HG03378 (cell line): ENCODE data around the gene NOTCH4.
A peak's percentile ranks its signal among the peaks of the same experiment; 100 is the strongest.
"Not testable (repeated sequence)": the region's sequence is repeated elsewhere in the genome, so short reads cannot be mapped to it uniquely, and the experiment has no call there.

Source experiments
- ATAC-seq: cut with Tn5 transposase; IDR thresholded peaks from one replicate; pipeline ENCODE4 v1.9.1; 2021; ENCODE audit warnings: mild to moderate bottlenecking, moderate library complexity; ENCODE audit not compliant: unreplicated experiment

The NOTCH4 gene

DNA sequence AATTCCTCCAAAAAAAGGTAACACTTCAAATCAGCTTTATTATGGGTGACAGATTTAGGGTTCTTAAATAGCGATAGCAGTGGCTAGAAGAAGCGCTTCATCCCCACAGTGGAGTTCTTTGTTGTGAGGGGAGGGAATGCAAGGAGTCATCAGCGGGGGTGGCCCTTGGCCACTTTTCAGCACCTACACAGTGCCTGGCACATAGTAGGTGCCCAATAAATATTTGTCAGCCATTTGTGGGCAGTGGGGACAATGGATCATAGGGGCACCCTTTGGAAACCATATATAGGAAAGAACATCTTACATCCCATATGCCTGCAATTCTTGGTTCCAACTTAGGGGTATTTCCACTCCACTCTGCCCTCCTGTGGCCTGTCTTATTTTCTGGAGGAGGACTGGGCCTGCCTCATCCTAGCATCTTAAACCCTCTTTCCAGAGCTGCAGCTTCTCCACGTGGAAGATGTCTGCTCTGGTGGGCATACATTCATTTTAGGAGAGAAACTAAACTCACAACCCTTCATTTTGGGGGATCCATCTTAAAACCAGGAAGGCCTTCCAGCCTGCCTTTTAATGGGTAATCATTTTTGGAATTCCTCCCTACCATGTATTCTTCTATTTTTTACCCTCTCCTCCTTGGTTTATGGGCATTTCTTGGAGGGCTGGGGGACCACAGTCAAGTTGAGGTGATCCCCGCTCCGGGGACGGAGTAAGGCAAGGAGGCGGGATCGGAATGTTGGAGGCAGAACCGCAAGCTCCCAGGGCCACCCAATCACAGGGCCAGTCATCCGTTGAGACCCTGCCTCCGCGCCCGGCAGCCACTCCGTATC lies 28.8 kb downstream of the NOTCH4 start:
- ATAC-seq, result peak; percentile 72

DNA sequence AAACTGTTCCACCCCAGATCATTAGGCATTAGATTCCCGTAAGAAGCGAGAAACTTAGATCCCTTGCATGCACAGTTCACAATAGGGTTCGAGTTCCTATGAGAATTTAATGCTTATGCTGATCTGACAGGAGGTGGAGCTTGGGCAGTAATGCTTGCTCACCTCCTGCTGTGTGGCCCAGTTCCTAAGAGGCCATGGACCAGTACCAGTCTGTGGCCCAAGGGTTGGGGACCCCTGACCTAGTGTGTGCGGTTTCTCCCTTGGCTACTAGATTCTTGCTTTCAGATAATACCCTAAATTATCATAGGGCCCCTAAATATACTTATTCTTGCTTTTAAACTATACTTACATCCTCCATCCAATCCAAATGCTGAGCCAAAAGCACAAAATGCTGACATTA lies 29.5 kb downstream of the NOTCH4 start:
- ATAC-seq, result no peak

DNA sequence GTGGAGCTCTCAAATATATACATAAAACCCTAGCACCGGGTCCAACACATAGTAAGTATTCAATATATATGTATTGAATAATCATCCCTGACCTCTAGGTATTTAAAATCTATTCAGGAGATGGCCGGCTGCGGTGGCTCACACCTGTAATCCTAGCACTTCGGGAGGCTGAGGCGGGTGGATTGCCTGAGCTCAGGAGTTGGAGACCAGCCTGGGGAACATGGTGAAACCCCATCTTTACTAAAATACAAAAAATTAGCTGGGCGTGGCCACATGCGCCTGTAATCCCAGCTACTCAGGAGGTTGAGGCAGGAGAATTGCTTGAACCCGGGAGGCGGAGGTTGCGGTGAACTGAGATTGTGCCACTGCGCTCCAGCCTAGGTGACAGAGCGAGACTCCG lies 30.8 kb downstream of the NOTCH4 start:
- not testable (repeated sequence) for ATAC-seq

DNA sequence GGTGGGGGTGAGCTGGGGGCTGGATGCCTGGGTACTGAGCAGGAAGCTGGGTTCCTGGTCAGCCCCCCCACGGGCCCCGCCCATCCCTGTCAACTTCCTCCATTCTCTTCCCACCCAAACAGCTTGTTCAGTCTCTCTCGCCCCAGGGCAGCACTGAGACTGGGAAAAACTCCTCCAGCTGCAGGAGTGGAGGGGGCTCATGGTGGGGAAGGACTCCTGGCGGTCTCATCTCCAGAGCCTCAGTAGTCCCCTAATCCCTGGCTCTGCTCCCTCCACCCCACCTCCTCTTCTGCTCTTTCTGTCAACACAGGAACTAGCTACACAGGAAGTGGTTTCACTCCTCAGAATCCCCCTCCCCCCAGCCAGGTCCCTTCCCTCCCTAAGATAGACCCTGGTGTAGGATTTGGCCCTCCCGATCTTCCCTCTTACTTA lies 31.2 kb downstream of the NOTCH4 start, which contains the start of gene GPSM3:
Gene GPSM3, minus strand, starts transcription at position 36 of the 432 bp plus-strand sequence. CDS start 130 bp downstream, outside the sequence.
- ATAC-seq, result no peak

DNA sequence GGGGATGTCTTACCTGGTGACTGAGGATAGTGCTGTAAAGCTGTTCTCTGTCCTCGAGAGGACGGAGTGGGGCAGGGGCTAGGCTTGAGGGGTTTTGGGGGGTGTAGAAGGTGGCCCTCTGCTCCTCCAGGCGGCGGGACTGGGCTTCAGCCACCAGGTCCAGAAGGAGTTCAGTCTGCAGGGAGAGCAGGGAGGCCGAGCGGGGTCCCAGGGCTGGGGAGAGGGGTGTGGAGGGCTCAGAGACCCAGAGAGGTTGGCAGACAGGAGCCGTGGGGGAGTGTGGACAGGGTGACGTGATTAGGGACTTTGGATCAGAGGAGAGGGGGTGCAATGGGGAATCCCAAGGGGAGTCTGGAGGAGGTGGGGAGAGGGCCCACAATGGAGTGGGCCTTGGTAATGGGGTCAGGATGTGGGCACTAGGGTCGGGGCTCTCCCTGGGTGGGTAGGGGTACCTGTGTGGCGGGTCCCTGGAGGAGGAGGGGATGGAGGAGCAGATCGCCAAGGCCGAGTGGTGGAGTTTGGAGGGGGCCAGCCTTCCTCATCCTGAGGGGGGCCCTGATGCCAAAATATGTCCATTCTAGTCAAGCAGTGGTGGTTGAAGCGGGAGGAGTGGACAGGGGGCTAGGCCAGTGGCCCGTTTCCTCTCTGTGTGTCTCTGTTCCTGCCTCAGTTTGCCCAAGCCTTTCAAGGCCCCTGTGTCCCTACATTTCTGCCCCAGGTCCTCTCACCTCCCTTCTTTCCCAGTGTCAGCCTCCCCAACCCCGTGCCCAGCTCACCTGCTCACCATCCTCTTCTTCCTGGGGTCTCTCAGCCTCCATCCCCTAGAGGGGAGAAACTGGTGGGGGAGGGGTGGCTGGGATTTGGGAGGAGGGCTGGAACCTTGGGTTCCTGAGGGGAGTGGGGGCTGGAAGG lies 31.9 kb downstream of the NOTCH4 start:
- no peak for ATAC-seq

DNA sequence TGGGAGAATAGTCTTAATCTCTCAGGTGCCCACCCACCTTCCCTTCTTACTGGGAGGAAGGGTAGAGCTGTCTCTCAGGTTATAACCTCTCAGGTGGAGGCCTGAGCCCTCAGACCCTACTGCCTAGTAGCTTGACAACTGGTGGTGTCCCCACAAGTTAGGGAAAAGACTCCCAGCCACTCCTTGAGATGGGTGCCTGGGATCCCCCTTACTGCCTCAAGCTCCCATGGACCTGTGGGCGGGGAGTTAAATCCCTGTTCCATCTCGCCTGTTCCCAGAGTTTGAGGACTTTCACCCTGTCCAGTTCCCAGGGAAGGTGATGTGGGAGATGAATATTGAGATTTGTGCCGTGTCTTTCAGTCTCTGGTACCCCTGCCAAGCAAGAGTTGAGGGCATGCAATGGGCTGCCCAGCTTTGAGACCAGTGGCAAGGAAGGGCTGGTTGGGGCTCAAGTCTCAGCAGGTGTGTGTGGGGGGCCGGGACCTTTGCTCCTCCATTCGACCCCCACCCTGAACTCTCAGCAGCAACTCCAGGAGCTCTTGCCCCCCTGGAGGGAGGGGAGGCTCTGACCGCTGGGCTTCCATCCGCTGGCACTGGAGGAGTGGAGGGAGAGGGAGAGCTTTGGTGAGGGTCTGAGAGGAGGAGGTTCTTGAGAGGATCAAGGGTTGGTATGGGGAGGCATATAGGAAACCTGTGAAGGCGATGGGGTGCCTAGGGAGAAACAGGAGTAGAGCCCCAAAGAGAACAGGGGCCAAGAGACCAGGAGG lies 32.8 kb downstream of the NOTCH4 start:
- ATAC-seq, result no peak

DNA sequence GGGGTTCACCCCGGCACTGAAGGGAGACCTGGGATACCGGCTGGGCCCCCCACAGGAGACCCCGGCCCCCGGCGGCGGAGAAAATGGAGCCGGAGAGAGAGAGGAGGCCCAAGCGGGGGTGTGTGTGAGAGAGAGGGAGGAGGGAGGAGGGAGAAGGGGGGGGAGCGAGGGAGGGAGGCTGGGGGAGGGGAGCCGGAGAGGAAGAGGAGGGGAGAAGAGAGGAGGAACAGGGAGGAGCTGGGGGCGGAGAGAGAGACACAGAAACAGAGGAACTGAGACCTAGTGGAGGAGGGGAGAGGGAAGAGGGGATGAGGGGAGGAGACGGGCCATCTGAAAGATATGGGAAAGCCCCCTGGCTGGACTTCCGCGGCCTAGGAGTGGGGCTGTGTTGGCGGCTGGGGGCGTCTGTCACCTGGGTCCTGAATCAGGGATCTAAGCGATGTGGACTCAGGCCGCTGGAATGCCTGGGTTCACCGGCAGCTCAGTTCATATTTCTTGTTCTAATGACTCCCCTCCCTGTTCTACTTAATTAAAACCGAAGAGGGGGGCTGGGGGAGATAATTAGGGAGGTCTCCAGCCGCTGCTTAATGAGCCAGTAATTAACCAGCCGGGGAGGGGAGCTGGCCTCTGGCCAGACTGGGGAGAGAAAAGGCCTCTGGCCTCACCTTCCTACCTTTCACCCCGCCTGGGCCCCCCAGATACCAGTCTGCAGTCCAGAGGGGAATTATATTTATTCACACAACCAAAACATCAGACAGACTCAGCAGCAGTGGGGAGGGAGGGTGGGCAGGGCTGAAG lies 33.6 kb downstream of the NOTCH4 start, which contains the start of gene PBX2:
Gene PBX2, minus strand, starts transcription at position 149 of the 798 bp plus-strand sequence. CDS start 287 bp downstream, outside the sequence.
- ATAC-seq, result no peak

DNA sequence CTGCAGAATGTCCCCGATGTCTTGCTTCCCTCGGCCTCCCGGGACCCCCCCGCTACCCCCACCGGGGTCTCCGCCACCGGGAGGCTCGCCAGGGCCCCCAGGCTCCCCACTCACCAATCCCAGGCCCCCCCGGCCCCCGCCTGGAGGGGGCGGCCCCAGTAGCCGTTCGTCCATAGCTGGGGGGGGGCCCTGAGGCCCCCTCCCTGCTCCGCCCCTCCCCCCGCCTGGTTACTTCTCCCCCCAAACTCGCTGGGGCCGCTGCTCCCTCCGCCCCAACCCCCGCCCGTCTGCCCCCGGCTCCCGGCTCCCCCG lies 34.2 kb downstream of the NOTCH4 start:
- no peak for ATAC-seq

DNA sequence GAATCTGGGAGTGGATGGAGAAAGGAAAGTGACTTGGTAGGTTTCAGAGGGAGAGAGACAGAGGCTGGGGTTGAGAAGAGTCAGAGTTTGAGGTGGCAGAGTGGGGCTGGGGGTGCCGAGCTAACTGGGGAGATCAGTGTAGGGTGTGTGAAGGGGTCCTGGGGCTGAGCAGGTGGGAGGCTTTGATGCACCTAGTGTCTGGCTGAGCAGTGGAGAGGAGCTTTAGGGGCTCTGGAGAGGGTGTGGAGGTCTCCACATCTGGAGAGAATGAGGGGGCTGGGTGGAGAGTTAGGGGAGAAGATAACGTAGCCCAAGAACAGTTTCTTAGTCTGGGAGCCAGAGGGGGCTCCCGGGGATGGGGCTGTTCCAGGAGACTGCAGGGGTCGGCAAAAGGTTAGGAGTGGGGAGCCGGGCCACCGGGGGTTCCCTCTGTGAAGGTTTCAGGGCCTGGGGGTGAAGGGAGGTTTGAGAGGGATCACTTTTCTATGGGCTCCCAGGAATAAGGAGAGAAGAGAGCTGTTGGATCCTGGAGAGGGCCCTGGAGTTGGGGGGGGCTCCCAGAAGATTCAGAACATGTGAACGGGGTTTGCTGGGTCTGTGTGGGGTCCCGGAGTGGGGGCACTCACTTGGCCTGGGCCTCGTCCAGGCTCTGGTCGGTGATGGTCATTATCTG lies 34.7 kb downstream of the NOTCH4 start:
- ATAC-seq, result no peak

DNA sequence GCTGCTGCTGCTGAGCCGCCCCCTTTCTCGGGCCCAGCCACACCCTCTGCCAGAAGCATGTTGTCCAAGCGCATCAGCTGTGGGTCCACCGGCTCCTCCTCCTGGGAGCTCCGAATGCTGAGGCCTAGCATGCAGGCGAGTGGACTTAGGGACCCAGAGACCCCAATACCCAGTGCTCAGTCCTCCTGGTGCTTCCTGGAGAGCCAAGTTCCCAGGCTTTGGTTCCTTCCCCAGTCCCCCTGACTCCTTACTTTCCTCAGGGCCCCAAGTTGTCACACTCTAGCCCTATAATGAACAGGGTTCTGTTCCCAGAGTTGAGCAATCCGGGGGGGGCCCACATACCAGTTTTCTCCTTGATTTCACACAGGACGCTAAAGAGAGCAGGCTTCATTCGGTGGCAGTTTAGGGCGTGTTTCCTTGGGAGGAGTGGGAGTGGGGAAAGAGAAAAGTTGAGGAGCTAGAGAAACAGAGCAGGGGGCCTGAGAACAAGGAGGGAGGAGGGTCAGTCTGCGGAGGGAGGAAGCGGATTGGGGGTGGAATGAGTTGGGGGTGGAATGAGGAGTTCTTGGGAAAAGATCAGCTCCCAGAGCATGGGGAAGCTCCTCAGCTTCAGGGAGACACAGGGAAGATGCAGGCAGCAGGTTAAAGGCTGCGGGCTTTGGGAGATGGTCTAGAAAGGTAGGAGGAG lies 35.3 kb downstream of the NOTCH4 start:
- ATAC-seq, result no peak

DNA sequence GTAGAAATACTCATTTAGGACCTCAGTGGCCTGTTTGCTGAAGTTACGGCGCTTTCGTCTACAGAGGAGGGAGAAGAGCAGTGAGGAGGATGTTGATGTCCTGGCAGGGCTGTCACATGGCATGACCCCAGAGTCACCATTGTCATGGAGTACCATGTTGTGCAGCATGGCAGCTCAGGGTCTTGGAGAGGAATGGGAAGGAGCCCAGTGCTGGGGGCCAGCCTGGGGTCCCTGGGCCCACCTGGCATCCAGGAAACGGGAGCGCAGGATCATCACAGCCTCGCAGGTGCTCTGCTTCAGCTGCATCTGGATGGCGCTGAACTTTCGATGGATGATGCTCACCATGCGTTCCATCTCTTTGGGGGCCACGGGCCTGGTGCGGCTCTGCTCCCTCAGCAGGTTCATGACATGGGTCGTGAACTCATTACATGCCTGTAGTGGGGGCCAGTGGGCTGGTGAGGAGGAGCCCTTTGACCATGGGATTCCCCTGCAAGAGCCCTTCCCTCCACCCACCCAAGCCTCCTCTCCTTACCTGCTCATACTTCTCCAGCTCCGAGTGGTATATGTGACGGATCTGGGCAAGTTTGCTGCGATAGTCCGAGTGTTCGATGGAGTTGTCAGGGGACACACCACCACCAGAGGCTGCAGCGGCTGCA lies 36.0 kb downstream of the NOTCH4 start:
- not testable (repeated sequence) for ATAC-seq

DNA sequence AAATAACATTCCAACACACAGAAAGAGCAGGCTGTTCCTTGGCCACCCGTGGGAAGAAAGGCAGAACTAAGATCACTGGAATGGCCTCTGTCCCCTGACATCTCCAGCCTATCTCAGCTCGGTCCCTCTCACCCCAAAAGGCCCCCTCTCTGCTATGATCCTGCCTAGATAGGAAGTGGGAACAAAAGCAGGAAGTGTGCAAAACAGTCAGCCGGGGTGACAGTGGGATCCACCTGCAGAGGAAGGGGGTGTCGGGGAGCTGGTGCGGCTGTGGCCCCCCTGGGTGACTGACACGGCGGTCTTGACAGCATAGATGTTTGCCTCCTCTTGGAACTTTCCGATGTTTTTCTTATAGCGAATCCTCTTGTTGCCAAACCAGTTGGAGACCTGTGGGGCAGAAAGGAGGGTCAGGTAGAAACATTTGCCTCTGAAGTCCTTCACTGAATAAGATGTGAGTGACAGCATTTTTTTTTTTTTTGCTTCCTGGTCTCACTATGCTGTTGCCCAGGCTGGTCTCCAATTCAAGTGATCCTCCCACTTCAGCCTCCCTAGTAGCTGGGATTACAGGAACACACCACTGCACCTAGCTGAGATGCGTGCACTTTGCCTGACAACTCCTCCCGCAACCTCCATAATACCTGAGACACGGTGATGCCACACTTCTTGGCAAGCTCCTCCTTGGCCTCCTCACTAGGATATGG lies 36.7 kb downstream of the NOTCH4 start:
- ATAC-seq, result no peak

DNA sequence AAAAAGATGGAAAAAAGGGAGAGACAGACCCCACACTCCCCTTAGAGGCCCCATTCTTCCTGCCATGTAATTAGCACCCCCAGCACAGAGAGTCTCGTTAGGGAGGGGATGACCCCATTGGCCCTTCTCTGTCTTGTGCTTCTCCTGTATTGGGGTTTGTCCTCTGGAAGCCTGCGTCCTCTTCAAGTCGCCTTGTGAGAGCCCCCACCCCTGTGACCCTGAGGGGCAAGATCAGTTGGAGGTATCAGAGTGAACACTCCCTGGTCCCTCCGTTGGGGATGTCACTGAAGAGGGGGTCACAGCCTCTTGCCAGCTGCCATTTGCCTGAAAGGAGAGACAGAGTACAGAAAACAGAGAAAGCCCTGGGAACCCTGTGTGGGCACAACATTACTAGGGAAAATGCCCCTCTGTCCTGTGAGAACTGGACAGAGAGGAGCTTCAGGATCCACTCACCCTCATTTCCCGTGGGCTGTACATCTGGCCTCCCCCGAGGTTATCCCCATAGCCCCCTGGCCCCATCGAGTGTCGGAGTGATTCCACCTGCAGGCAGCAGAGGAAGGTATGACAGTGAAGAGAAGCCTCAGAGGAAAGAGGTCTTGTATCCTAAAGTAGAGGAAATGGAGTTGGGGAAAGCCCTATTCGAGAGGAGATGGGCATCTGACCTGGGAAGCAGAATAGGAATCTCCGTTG lies 37.6 kb downstream of the NOTCH4 start:
- not testable (repeated sequence) for ATAC-seq

DNA sequence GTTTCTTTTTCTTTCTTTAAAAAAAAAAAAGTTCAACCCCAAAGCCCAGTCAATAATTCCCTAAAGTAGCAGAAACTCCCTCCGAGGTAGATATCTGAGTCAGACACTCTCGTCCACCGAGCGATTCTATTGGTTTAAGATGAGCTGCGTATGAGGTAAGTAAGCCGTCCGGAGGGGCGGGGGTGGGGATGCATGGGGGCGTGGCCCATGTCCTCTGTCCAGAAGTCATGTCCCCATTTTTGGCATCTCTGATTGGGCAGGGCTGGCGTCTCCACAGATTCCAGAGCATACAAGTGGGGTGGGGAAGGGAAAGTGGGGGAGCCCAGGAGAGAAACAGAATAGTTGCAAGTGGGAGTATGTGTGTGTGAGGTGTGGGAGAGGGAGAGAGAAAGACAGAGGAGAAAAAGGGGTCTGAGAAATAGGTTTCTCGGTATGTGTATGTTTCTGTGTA lies 38.2 kb downstream of the NOTCH4 start:
- ATAC-seq, result not testable (repeated sequence)

DNA sequence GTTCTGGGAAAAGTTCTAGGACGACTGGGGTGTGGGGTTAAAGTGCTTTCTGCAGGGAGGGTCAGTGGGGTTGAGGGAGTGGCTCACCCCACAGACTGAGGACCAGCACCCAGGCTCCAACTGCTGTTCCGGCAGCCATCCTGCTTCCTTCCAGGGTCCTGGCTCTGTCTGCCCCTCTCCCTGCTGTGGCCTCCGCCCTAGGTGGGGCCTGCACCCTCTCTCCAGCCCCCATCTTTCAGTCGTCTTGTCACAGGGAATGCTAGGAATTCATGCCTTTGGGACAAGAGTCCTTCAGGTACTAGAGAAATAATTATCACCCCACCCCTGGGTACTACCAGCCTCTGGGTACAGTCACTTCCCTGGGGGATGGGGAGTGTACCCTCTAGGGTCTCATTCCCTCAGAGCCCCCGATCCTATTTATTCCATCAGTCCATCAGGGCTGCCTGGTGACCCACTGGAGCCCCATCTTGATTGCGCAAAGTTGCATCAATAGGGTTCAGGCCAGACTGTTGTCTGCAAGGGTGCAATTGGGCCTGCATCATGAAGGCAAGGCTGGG lies 39.7 kb downstream of the NOTCH4 start, which contains the start of gene AGER:
Gene AGER, minus strand, starts transcription at position 170 of the 557 bp plus-strand sequence. Its CDS starts 31 bp downstream, at position 139.
- no peak for ATAC-seq

DNA sequence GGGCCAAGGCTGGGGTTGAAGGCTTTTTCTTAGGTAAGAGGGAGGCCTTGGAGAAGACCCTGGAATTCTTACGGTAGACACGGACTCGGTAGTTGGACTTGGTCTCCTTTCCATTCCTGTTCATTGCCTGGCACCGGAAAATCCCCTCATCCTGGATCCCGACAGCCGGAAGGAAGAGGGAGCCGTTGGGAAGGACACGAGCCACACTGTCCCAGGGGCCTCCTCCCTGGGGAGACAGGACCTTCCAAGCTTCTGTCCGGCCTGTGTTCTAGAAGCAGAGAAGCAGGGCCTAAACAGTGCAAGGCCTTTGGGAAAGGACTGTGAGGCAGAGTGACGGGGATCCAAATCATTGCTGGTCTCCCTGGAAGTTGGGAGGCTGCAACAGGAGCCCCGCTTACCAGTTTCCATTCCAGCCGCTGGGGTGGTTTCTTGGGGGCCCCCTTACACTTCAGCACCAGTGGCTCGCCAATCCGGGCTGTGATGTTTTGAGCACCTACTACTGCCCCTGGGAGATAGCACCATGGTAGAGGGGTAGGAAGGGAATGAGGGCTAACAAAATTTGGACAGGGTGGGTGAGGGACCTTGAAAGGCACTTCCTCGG lies 40.3 kb downstream of the NOTCH4 start:
- ATAC-seq, result no peak
